Measurements from ENCODE around the gene AARS1.
"Not testable (repeated sequence)": the region's sequence is repeated elsewhere in the genome, so short reads cannot be mapped to it uniquely, and the experiment has no call there.

Gene AARS1

DNA sequence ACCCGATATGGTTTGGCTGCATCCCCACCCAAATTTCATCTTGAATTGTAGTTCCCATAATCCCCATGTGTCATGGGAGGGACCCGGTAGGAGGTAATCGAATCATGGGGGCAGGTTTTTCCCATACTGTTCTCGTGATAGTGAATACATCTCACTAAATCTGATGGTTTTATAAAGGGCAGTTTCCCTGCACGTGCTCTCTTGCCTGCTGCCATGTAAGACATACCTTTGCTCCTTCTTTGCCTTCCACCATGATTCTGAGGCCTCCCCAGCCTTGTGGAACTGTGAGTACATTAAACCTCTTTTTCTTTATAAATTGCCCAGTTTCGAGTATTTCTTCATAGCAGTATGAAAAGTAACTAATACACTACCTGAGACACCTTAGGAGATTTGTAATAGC, 82.9 kb downstream of the AARS1 start:
- not testable (repeated sequence) for DNase-seq (ENCODE audit: low read depth in 1 of 2, low spot score in 1 of 2); H3K4me3 ChIP-seq (replicated peaks; ENCODE audit: insufficient read depth, low read length); H3K27ac ChIP-seq (replicated peaks); H3K27me3 ChIP-seq (ENCODE audit: insufficient read depth, poor library complexity, severe bottlenecking)

DNA sequence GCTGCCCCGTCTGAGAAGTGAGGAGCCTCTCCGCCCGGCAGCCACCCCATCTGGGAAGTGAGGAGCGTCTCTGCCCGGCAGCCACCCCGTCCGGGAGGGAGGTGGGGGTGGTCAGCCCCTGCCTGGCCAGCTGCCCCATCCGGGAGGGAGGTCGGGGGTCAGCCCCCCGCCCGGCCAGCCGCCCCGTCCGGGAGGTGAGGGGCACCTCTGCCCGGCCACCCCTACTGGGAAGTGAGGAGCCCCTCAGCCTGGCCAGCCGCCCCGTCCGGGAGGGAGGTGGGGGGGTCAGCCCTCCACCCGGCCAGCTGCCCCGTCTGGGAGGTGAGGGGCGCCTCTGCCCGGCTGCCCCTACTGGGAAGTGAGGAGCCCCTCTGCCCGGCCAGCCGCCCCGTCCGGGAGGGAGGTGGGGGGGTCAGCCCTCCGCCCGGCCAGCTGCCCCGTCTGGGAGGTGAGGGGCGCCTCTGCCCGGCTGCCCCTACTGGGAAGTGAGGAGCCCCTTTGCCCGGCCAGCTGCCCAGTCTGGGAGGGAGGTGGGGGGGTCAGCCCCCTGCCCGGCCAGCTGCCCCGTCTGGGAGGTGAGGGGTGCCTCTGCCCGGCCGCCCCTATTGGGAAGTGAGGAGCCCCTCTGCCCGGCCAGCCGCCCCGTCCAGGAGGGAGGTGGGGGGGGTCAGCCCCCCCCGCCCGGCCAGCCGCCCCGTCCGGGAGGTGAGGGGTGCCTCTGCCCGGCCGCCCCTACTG, 84.5 kb downstream of the AARS1 start:
- not testable (repeated sequence) for DNase-seq (ENCODE audit: low read depth in 1 of 2, low spot score in 1 of 2); H3K27ac ChIP-seq (replicated peaks); H3K4me3 ChIP-seq (replicated peaks; ENCODE audit: insufficient read depth, low read length); H3K27me3 ChIP-seq (ENCODE audit: insufficient read depth, poor library complexity, severe bottlenecking)

DNA sequence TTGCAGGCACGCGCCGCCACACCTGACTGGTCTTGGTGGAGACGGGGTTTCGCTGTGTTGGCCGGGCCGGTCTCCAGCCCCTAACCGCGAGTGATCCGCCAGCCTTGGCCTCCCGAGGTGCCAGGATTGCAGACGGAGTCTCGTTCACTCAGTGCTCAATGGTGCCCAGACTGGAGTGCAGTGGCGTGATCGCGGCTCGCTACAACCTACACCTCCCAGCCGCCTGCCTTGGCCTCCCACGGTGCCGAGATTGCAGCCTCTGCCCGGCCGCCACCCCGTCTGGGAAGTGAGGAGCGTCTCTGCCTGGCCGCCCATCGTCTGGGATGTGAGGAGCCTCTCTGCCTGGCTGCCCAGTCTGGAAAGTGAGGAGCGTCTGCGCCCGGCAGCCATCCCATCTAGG, 85.3 kb downstream of the AARS1 start:
- DNase-seq (ENCODE audit: low read depth in 1 of 2, low spot score in 1 of 2); H3K4me3 ChIP-seq (replicated peaks; ENCODE audit: insufficient read depth, low read length); H3K27me3 ChIP-seq (ENCODE audit: insufficient read depth, poor library complexity, severe bottlenecking); H3K27ac ChIP-seq (replicated peaks): not testable (repeated sequence)

DNA sequence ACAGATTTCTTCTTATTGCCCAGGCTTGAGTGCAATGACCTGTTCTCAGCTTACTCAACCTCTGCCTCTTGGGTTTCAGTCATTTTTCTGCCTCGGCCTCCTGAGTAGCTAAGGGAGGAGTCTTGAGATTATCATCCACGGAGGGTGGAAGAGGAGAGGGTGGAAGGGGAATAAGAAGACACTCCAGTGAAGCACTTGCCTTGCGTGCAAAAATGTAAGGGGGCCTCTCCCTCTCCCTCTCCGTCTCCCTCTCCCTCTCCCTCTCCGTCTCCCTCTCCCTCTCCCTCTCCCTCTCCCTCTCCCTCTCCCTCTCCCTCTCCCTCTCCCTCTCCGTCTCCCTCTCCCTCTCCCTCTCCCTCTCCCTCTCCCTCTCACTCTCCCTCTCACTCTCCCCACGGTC, 85.8 kb downstream of the AARS1 start:
- H3K27me3 ChIP-seq (ENCODE audit: insufficient read depth, poor library complexity, severe bottlenecking); H3K4me3 ChIP-seq (replicated peaks; ENCODE audit: insufficient read depth, low read length); DNase-seq (ENCODE audit: low read depth in 1 of 2, low spot score in 1 of 2); H3K27ac ChIP-seq (replicated peaks): not testable (repeated sequence)
